Putamen (tissue), 1 donor: ENCODE data around the gene SLC31A1.
"Not testable (repeated sequence)": the region's sequence is repeated elsewhere in the genome, so short reads cannot be mapped to it uniquely, and the experiment has no call there.

ENCODE experiments used
- DNase-seq: peaks from one replicate; pipeline ENCODE4 v3.0.0-alpha.2; 2016; ENCODE audit warnings: low spot score

The SLC31A1 gene

DNA sequence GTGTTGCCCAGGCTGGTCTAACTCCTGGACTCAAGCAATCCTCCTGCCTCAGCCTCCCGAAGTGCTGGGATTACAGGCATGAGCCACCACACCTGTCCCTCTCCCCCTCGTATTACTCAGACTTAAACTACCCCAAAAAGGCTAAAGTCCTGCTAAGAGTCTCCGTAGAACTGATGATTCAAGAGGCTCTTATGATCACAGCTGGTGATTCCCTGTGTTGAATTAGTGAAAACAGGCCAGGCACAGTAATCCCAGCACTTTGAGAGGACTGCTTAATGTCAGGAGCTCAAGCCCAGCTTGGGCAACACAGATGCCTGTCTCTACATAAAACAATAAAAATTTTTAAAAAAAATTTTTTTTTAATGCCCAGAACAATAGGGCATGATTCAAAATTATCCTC is 44.8 kb downstream of the SLC31A1 start:
- DNase-seq: no peak

DNA sequence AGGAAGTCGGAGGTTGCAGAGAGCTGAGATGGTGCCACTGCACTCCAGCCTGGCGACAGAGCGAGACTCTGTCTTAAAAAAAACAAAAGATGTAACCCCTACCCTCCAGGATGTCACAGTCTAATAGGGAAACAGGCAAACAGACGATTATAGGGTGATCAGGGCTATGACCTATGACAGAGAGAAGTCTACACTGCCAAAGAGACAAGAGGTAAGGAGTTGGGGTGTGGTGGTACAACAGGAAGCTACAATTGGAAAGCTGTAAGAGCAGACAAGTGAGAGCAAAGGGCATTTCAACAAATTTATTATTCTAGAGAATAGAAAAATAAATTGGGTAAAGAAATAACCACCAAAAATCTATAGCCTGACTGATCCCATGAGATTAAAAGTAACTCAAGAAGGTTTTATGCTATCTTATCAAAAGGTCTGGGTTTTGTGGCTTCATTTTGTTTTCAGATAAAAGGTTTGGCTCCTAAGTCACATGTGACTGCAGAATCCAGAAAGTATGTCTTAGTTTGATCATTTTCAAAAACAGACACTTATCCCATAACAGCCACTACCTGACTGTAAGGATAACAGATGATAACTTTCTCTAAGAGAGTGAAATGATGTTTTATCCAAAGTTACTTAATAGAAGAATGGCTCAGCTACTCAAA is 46.7 kb downstream of the SLC31A1 start:
- no peak for DNase-seq

GRCh38 chr9:113269355-113269754 is 48.0 kb downstream of the SLC31A1 start:
- no peak for DNase-seq

GRCh38 chr9:113269871-113270270 is 48.5 kb downstream of the SLC31A1 start:
- no peak for DNase-seq

DNA sequence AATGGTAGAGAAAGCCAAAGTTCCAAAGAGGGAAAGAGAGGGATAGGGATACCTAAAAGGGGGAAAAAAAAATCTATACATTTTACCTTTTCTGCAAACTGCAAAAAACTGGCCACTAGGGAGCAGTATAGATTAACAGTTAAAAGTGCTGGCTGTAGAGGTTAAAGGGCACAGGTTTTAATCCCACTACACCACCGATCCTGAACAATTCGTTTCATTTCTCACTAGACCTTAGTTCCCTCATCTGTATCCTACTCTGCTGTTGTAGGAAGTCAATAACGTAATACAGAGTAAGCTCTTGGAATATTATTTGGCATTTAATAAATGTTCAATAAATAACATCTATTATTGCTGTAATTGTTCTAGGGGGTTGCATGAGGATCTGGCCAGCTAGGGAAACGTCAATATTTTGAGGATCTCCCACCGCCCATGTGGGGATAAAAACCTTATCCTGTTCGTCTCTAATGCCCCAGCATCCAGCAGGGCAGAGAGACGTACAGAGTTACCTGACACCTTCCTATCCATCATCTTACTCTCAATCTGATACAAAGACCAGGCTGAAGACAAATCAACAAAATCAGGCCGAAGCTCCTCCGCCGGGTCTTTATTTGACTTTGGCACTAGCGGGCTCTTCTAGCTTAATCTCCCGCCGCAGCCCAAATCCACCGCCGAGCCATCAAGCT is 53.3 kb downstream of the SLC31A1 start:
- DNase-seq: peak; percentile 53

DNA sequence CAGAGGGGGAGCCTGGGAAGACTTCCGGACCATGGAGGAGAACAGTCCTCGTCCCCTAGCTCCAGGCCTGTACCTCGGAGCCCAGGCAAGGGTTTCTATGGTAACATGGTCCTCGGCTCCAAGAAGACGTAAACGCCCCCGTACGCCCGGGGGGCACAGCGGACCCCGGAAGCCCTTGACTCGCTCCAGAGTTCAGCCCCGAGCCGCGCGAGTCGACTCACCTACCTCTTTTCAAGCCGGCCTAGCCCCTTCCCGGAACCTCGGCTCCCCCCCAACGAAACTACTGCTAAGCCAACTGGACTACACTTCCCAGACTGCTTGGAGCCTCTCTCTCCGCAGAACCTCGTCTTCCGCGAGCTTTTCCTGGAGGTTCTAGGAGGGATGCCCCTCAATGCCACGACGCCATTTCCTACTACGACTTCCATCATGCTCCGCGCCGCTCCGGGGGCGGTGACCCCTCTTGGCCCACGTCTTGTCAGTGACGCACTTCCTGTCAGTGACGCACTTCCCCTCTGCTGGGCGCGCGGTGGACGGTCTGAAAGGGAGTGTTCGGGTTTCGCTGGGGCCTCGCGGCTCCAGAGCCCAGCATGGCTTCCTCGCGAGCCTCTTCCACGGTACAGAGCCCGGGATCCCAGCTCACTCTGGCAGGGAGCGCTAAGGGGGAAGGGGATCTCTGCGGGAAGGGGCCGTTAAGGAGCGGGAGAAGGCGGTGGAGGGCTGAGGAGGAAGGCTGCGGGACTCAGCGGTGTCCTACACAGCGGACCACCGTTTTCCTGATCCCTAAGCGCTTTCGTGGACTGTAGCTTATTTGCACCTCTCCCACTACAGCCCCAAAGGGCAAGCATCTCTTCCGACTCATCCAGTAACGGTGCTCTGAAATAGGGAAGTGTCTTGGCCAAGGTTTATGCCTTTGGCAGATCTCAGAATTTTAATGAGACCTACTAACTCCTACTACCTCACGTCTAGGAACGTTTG is 54.1 kb downstream of the SLC31A1 start, which contains the start of the genes CDC26 and PRPF4:
Gene CDC26, minus strand, starts transcription at position 416 of the 975 bp plus-strand sequence. CDS start 3,065 bp downstream, outside the sequence.
Gene PRPF4, plus strand, starts transcription at position 502 of the 975 bp plus-strand sequence. Its CDS starts 86 bp downstream, at position 588.
- peak; percentile 97 for DNase-seq

- DNase-seq: no peak
These were observed 57.5 kb downstream of the SLC31A1 start for GRCh38 chr9:113278840-113279239.

- DNase-seq: no peak
These were observed 60.0 kb downstream of the SLC31A1 start for GRCh38 chr9:113281356-113281755.

GRCh38 chr9:113289091-113289490 is 67.7 kb downstream of the SLC31A1 start:
- DNase-seq: no peak

DNA sequence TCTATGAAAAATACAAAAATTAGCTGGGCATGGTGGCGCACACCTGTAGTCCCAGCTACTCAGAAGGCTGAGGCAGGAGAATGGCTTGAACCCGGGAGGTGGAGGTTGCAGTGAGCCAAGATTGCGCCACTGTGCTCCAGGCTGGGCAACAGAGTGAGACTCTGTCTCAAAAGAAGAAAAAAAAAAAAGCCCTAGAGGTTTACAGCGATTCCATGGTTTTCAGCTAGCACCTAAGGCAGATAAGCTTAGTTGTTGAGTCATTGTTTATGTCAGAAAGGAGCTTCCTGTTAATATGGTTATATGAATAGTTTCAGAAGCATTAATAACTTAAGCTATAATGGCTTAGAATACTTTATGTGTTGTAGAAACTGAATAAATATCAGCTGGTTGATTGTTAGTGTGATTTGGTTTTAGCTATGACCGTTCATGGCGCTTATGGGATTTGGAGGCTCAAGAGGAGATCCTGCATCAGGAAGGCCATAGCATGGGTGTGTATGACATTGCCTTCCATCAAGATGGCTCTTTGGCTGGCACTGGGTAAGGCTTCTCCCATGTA is 68.8 kb downstream of the SLC31A1 start:
- DNase-seq: no peak

DNA sequence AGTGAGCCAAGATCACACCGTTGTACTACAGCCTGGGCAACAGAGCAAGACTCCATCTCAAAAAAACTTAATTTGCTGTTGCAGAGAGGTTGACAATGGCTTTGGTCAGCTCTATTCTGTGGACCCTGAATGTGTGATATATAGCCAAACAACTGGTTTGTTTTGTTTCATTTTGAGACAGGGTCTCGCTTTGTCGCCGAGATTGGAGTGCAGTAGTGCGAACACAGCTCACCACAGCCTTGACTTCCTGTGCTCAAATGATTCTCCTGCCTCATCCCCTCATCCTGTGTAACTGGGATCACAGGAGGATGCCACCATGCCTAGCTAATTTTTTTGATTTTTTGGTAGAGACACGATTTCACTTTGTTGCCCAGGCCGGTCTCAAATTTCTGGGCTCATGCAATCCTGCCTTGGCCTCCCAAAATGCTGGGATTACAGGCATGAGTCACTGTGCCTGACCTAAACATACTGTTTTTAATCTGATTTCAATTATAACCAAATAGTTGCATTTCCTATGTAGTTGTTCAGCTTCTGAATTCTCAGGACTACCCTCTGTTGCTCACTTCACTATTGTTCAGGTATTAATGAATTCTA is 72.0 kb downstream of the SLC31A1 start:
- DNase-seq: no peak

DNA sequence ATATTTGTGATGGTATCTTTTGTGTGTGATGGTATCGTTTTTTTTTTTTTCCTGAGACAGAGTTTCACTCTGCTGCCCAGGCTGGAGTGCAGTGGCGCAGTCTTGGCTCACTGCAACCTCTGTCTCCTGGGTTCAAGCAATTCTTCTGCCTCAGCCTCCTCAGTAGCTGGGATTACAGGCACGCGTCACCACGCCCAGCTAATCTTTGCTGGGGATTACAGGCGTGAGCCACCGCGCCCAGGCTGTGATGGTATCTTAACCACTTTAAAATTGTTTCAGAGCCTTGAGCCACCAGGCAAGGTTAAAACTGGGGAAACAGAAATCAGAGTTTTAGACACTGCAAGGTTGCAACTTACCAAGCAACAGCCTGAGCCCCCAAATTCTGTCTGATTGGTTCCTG is 74.9 kb downstream of the SLC31A1 start:
- DNase-seq: not testable (repeated sequence)

GRCh38 chr9:113296796-113297558 is 75.6 kb downstream of the SLC31A1 start:
- no peak for DNase-seq

DNA sequence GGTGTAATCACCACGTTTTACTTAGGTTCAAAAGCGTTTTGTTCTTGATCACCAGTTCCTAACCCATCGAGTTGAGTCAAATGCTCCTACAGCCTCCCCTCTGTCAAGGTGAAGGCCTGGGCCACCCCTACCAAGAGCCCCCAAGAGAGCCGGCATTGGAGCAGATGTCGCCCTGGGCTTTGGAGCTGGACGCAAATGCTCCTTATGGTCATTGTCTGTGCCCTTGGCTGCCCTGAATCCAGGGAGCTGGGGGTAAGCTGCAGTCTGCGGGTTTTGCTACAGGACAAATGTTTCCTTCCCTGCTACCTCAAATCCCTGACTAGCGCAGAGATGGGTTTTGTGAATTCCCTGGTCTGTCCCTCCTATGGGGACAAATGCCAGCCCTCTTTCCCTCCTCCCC is 77.0 kb downstream of the SLC31A1 start:
- no peak for DNase-seq

GRCh38 chr9:113298924-113299770 is 77.8 kb downstream of the SLC31A1 start:
- DNase-seq: no peak

GRCh38 chr9:113299800-113300292 is 78.5 kb downstream of the SLC31A1 start:
- DNase-seq: no peak

- DNase-seq: no peak
These were observed 80.2 kb downstream of the SLC31A1 start for GRCh38 chr9:113301548-113301947.

DNA sequence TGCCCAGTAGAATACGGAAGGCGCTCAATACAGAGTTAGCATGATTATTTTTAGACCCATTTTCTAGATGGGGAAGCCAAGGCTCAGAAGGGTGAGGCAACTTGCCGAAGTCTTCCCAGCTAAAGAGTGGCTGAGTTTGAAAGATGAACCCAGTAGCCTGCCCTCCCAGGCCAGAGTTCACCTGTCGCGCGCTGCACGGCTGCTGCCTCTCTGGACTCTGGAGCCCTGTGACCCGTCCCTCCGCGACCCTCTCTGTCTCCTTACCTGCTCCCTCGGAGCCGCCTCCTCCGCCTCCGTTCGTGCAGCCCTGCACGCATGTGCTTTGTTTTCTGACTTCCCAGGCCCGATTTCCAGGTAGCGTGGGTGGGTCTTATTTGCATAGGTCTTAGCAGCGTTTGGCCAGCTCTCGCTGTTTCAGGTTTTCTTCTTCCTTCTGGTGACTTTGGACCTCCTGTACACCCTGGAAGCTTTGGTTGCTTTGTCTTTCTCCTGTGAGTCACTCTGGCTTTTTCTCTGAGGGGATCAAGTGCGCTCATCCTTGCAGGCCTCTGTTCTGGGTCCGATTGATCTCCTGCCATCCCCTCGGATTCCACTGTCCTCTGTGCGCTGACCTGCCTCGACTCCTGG is 81.6 kb downstream of the SLC31A1 start, which contains the start of gene RNF183:
Gene RNF183, minus strand, starts transcription at position 585 of the 627 bp plus-strand sequence. CDS start 5,192 bp downstream, outside the sequence.
- no peak for DNase-seq

DNA sequence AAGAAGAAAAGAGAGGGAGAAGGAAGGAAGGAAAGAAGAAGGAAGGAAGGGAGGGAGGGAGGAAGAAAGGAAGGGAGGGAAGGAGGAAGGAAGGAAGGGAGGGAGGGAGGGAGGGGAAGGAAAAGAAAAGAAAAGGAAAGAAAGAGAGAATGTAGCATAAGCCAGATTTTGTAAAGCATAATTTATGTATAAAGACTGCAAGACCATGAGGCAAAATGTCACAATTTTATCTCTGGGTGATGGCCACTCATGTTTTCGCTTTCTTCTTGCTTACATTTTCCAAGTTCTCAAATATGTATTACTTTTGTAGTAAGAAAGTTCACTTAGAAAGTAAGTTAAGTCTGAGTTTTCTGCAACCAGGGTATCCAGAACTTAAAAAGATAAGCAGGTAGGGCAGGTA is 85.2 kb downstream of the SLC31A1 start:
- no peak for DNase-seq
